SJSA1 (cell line): Measurements from ENCODE around the gene HLF. TPM values are rescaled to one million over a fixed set of nuclear protein-coding genes. Genes with fewer than 3 reads are reported as not detected.
A peak's percentile ranks its signal among the peaks of the same experiment; 100 is the strongest.

Experiments used
- DNase-seq, 2 experiments: peaks; one replicate each; pipeline ENCODE4 v3.0.0-alpha.2; 2015 to 2020; ENCODE audit warnings: low spot score in 2 of 2, low read depth in 1 of 2
- H3K27ac ChIP-seq: fragments of 250-450 bp; sonication (Bioruptor Pico); 2 replicates; pipeline ENCODE4 v1.5.1; 2020; ENCODE audit warnings: mild to moderate bottlenecking, moderate library complexity
- H3K27me3 ChIP-seq: fragments of 250-450 bp; sonication (Bioruptor Pico); replicated peaks from 2 replicates; pipeline ENCODE4 v1.5.1; 2020; ENCODE audit warnings: mild to moderate bottlenecking, moderate library complexity
- H3K36me3 ChIP-seq: fragments of 250-450 bp; sonication (Bioruptor Pico); 2 replicates; pipeline ENCODE4 v1.5.1; 2020; ENCODE audit warnings: mild to moderate bottlenecking
- H3K4me1 ChIP-seq: fragments of 250-450 bp; sonication (Bioruptor Pico); replicated peaks from 2 replicates; pipeline ENCODE4 v1.6.1; 2021; ENCODE audit warnings: mild to moderate bottlenecking
- H3K4me3 ChIP-seq: fragments of 250-450 bp; sonication (Bioruptor Pico); 2 replicates; pipeline ENCODE4 v1.5.1; 2020; ENCODE audit warnings: mild to moderate bottlenecking
- H3K9me3 ChIP-seq: fragments of 250-450 bp; sonication (Bioruptor Pico); replicated peaks from 2 replicates; pipeline ENCODE4 v1.5.1; 2020; ENCODE audit warnings: mild to moderate bottlenecking
- total RNA-seq: library from RNA; depleted of rRNA; stranded (reverse); fragments of >200 nt; shearing (Covaris generic); gene quantifications from 2 replicates; pipeline ENCODE4 v1.2.3, GENCODE V29; 2014

HLF gene
- total RNA-seq, 1 experiment from 2014 or later = 0.08 TPM

DNA sequence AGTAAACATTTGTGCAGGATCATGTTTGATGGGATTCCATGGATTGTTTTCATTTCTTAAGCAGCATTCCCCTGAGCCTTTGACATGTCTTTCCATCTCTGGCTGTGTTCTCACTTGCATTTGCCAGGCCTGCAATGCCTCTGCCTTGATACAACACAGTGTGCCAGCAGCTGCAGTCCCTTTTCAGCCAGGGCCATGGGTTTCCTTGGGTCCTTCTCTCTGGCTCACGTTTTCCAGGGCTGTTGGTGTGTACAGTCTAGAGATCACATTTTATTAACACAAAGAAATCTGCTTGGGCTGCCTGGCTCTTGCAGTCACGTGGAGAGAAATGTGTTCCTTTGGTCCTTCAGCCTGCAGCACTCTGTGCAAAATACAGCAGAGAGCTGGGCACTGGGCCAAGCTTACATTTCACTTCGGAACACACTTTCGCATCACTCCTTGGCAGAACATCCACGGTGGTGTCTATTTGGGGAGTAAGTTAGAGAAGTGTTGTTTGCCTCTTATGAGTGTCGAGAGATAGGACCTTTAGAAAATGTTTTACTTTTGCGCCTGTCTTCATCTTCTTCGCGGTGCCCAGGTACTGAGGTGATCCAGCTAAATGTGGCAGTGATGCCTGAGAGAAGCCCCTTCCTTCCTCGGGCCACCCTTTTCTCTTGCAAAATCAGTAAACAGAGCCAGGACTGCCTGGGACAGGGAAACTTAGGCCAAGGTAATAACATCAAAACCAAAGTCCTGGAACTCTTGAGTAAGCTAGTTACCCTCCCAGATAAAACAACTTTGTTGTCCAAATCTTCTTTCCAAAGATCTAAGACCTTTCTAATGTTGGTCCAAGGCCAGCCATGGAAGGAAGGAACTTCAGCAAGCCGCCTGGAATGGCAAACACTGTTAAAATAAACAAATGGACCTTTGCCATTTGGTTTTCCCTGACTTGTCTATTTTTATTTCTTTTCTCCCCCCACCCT is 20.9 kb downstream of the HLF start:
- H3K4me1 ChIP-seq = no peaks in the 10 kb centered on the region
- H3K27ac ChIP-seq = no peak overlapping the region
- no peak for DNase-seq
- H3K4me3 ChIP-seq = no peak overlapping the region
- 0 out of 2 replicates have a peak, but pooled peaks cover 2% of the 10 kb centered on the region for H3K27me3 ChIP-seq
- H3K36me3 ChIP-seq = no peaks in the 10 kb centered on the region
- no peaks in the 10 kb centered on the region for H3K9me3 ChIP-seq

GRCh38 chr17:55286681-55287589 is 22.2 kb downstream of the HLF start:
- Histone ChIP-seq H3K4me1 (no peaks in the 10 kb centered on the region), H3K27me3 (0 out of 2 replicates have a peak, but pooled peaks cover 4% of the 10 kb centered on the region), H3K27ac (no peak overlapping the region), H3K36me3 (no peaks in the 10 kb centered on the region), H3K4me3 (no peak overlapping the region), H3K9me3 (no peaks in the 10 kb centered on the region)
- no peak for DNase-seq

DNA sequence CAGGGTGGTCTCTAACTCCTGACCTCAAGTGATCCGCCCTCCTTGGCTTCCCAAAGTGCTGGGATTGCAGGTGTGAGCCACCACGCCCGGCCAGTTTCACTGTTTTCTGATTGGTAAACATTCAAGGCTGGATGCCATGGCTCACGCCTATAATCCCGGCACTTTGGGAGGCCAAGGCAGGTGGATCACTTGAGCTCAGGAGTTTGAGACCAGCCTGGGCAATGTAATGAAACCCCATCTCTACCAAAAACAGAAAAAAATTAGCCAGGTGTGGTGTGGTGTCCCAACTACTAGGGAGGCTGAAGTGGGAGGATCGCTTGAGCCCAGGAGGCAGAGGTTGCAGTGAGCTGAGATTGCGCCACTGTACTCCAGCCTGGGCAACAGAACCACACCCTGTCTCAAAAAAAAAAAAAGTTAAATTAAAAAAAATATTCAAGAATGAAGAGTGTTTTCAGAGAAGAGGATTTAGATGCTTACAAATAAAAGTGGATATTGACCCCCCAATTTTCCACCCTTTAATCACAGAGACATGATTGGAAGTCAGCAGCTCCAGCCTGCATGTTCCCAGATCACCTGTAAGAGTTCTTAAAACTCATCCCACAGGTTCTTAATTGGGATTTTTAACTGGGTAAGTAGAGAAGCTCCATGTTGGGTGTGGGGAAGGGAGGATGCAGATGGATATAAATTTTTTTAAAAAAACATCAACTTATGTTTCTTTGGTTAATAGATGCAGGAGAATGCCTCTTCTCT is 23.8 kb downstream of the HLF start:
- Histone ChIP-seq H3K27ac (no peak overlapping the region), H3K27me3 (0 out of 2 replicates have a peak, but pooled peaks cover 4% of the 10 kb centered on the region), H3K9me3 (no peaks in the 10 kb centered on the region), H3K4me3 (no peak overlapping the region), H3K4me1 (no peaks in the 10 kb centered on the region), H3K36me3 (no peaks in the 10 kb centered on the region)
- DNase-seq = no peak

DNA sequence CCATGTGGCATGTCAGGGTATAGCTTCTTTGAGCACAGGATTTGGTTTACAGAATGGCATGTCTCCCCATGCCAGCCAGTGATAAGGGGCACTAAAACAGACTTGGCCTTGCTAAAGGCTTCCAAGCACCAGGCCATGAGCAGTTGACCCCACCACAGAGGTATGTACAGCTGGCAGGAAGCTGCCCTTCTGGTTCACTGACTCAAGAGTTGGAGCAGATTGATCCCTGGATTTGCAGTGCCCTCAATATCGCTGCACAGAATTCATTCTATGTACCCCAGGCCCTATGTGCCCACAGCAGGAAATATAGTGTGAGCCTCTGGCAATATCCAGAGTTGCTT is 24.3 kb downstream of the HLF start:
- Histone ChIP-seq H3K9me3 (no peaks in the 10 kb centered on the region), H3K4me1 (no peaks in the 10 kb centered on the region), H3K27ac (no peak overlapping the region), H3K27me3 (0 out of 2 replicates have a peak, but pooled peaks cover 4% of the 10 kb centered on the region), H3K36me3 (no peaks in the 10 kb centered on the region), H3K4me3 (no peak overlapping the region)
- DNase-seq = no peak

DNA sequence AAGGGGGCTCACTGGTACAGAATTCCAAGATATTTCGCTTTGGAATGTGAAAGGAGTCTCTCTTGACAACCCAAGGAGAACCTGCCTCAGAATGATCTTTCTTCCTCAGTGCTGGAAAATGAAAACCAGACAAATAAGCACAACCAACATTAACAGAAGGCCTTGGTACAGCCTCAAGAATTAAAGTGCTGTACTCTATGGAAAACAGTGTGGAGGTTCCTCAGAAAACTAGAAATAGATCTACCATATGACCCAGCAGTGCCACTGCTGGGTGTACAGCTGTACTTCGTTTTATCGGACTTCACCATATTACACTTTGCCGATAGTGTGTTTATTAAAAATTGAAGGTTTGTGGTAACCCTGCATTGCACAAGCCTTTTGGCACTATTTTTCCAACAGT is 25.2 kb downstream of the HLF start:
- Histone ChIP-seq H3K4me3 (no peak overlapping the region), H3K27me3 (0 out of 2 replicates have a peak, but pooled peaks cover 4% of the 10 kb centered on the region), H3K4me1 (no peaks in the 10 kb centered on the region), H3K9me3 (no peaks in the 10 kb centered on the region), H3K27ac (no peak overlapping the region), H3K36me3 (no peaks in the 10 kb centered on the region)
- no peak for DNase-seq

DNA sequence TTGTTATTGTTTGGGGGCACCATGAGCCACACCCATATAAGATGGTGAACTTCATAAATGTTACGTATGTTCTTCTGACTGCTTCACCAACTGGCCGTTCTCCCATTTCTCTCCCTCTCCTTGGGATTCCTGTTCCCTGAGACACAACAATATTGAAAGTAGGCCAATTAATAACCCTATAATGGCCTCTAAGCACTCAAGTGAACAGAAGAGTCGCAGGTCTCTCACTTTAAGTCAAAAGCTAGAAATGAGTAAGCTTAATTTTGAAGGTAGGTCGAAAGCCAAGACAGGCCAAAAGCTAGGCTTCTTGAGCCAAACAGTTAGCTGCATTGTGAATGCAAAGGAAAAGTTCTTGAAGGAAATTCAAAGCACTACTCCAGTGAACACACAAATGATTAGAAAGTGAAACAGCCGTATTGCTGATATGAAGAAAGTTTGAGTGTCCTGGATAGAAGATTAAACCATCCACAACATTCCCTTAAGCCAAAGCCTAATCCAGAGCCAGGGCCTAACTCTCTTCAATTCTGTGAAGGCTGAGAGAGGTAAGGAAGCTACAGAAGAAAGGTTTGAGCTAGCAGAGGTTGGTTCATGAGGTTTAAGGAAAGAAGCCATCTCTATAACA is 25.8 kb downstream of the HLF start:
- no peaks in the 10 kb centered on the region for H3K9me3 ChIP-seq
- H3K4me1 ChIP-seq = no peaks in the 10 kb centered on the region
- H3K27ac ChIP-seq = no peak overlapping the region
- H3K4me3 ChIP-seq = no peak overlapping the region
- H3K36me3 ChIP-seq = no peaks in the 10 kb centered on the region
- no peak for DNase-seq
- H3K27me3 ChIP-seq = 0 out of 2 replicates have a peak, but pooled peaks cover 4% of the 10 kb centered on the region

- Histone ChIP-seq H3K27me3 (0 out of 2 replicates have a peak, but pooled peaks cover 4% of the 10 kb centered on the region), H3K27ac (no peak overlapping the region), H3K36me3 (no peaks in the 10 kb centered on the region), H3K4me3 (no peak overlapping the region), H3K4me1 (no peaks in the 10 kb centered on the region), H3K9me3 (no peaks in the 10 kb centered on the region)
- no peak for DNase-seq
These were observed 26.4 kb downstream of the HLF start for GRCh38 chr17:55291114-55291507.

DNA sequence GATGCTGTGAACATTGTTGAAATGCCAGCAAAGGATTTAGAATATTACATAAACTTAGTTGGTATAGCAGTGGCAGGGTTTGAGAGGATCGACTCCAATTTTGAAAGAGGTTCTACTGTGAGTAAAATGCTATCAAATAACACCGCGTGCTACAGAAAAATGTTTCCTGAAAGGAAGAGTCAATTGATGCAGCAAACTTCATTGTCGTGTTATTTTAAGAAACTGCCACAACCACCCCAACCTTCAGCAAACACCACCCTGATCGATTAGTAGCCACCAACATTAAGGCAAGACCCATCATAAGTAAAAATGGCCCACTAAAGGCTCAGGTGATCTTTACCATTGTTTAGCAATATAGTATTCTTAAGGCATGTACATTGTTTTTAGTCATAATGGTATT is 27.3 kb downstream of the HLF start:
- Histone ChIP-seq H3K4me3 (no peak overlapping the region), H3K4me1 (no peaks in the 10 kb centered on the region), H3K27ac (no peak overlapping the region), H3K27me3 (0 out of 2 replicates have a peak, but pooled peaks cover 4% of the 10 kb centered on the region), H3K9me3 (no peaks in the 10 kb centered on the region), H3K36me3 (no peaks in the 10 kb centered on the region)
- DNase-seq = no peak

GRCh38 chr17:55294042-55294751 is 29.4 kb downstream of the HLF start:
- DNase-seq = no peak
- H3K36me3 ChIP-seq = no peaks in the 10 kb centered on the region
- H3K4me1 ChIP-seq = no peaks in the 10 kb centered on the region
- H3K4me3 ChIP-seq = no peak overlapping the region
- H3K27me3 ChIP-seq = 0 out of 2 replicates have a peak, but pooled peaks cover 4% of the 10 kb centered on the region
- H3K9me3 ChIP-seq = no peaks in the 10 kb centered on the region
- no peak overlapping the region for H3K27ac ChIP-seq

- peak; percentile 53 to 54 for DNase-seq
These were observed 30.8 kb downstream of the HLF start for GRCh38 chr17:55295411-55296170.

DNA sequence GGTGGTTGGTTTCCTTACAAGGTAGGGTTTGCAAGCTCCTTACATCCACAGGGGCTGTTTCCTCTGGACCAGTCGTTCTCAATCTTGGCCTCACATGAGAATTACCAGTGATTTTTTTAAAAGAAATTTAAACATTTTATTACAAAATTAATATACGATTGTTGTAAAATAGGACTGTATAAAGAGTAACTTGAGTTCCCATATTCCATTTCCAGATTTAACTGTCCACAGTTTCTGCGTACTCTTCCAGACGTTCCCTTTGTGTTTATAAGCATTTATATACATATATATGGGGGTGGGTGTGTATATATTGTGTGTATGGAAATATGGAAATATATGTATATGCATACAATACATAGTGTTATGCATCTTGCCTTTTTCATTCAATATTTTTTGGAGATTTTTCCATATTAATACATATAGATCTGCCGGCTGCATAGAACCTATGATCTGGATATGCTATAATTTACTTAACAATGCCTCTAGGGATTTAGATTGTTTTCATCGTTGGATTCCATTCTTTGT is 31.5 kb downstream of the HLF start:
- H3K27ac ChIP-seq = no peak overlapping the region
- H3K27me3 ChIP-seq = no peaks in the 10 kb centered on the region
- no peaks in the 10 kb centered on the region for H3K9me3 ChIP-seq
- no peaks in the 10 kb centered on the region for H3K36me3 ChIP-seq
- no peaks in the 10 kb centered on the region for H3K4me1 ChIP-seq
- DNase-seq = no peak
- H3K4me3 ChIP-seq = no peak overlapping the region

More at GRCh38 chr17:55295411-55296170, 30.8 kb downstream of the HLF start:
- Histone ChIP-seq H3K27ac (no peak overlapping the region), H3K4me1 (no peaks in the 10 kb centered on the region), H3K27me3 (0 out of 2 replicates have a peak, but pooled peaks cover 2% of the 10 kb centered on the region), H3K4me3 (no peak overlapping the region), H3K9me3 (no peaks in the 10 kb centered on the region), H3K36me3 (no peaks in the 10 kb centered on the region)

- Histone ChIP-seq H3K27ac (no peak overlapping the region), H3K9me3 (no peaks in the 10 kb centered on the region), H3K36me3 (no peaks in the 10 kb centered on the region), H3K4me1 (no peaks in the 10 kb centered on the region), H3K27me3 (no peaks in the 10 kb centered on the region), H3K4me3 (no peak overlapping the region)
- no peak for DNase-seq
These were observed 31.9 kb downstream of the HLF start for GRCh38 chr17:55296699-55297098.
